Hepatocyte (in vitro differentiated cells): ENCODE results near the gene ITGB2. TPM values are rescaled to one million over a fixed set of nuclear protein-coding genes. Genes with fewer than 3 reads are reported as not detected.

Experiments
- DNase-seq: peaks from one replicate; pipeline ENCODE4 v3.0.0-alpha.2; 2016; ENCODE audit warnings: low spot score
- H2AFZ ChIP-seq: fragments of 200-600 bp; sonication (generic); 2 replicates; pipeline ENCODE4 v1.6.0; 2016; ENCODE audit warnings: antibody characterized with exemption, mild to moderate bottlenecking
- H3K27ac ChIP-seq: fragments of 200-600 bp; sonication (generic); 2 replicates; pipeline ENCODE4 v1.5.1; 2016; ENCODE audit warnings: mild to moderate bottlenecking
- H3K27me3 ChIP-seq: fragments of 200-600 bp; sonication (generic); 2 replicates; pipeline ENCODE4 v1.6.1; 2016
- H3K36me3 ChIP-seq: fragments of 200-600 bp; sonication (generic); replicated peaks from 2 replicates; pipeline ENCODE4 v1.5.1; 2016; ENCODE audit warnings: low read depth; ENCODE audit not compliant: insufficient read depth
- H3K4me1 ChIP-seq: fragments of 200-600 bp; sonication (generic); 2 replicates; pipeline ENCODE4 v1.5.1; 2016; ENCODE audit warnings: mild to moderate bottlenecking, moderate library complexity; ENCODE audit not compliant: insufficient read depth
- H3K4me2 ChIP-seq: fragments of 200-600 bp; sonication (generic); 2 replicates; pipeline ENCODE4 v1.6.0; 2016
- H3K4me3 ChIP-seq: fragments of 200-600 bp; sonication (generic); 2 replicates; pipeline ENCODE4 v1.5.1; 2016; ENCODE audit warnings: mild to moderate bottlenecking
- H3K79me2 ChIP-seq: fragments of 200-600 bp; sonication (generic); 2 replicates; pipeline ENCODE4 v1.6.0; 2017; ENCODE audit warnings: mild to moderate bottlenecking
- H3K9me2 ChIP-seq: fragments of 200-600 bp; sonication (generic); replicated peaks from 2 replicates; pipeline ENCODE4 v1.6.0; 2017; ENCODE audit warnings: mild to moderate bottlenecking; ENCODE audit not compliant: insufficient read depth
- H3K9me3 ChIP-seq: fragments of 200-600 bp; sonication (generic); 2 replicates; pipeline ENCODE4 v1.5.1; 2016; ENCODE audit warnings: low read depth, mild to moderate bottlenecking
- H4K20me1 ChIP-seq: fragments of 200-600 bp; sonication (generic); 2 replicates; pipeline ENCODE4 v1.6.0; 2016; ENCODE audit warnings: mild to moderate bottlenecking; ENCODE audit not compliant: insufficient read depth, poor library complexity, severe bottlenecking
- EZH2 ChIP-seq: fragments of 200-600 bp; sonication (generic); IDR thresholded peaks from 2 replicates; pipeline ENCODE4 v1.6.1; 2016; ENCODE audit warnings: antibody characterized with exemption, mild to moderate bottlenecking, borderline replicate concordance
- EZH2phosphoT487 ChIP-seq: fragments of 200-600 bp; sonication (generic); IDR thresholded peaks from one replicate; pipeline ENCODE4 v1.6.1; 2018; ENCODE audit warnings: antibody characterized with exemption, mild to moderate bottlenecking, low read depth, moderate library complexity; ENCODE audit not compliant: unreplicated experiment, severe bottlenecking
- WGBS: methylation state at CpG from one replicate; pipeline ENCODE4 v1.1.6; 2016; ENCODE audit warnings: low lambda C conversion rate; ENCODE audit errors: missing lambda C conversion rate; 5-methylcytosine and 5-hydroxymethylcytosine counted together
- polyA plus RNA-seq: library from polyadenylated mRNA; unstranded; fragments of >200 nt; fragmentation: Nextera tagmentation; extraction: Ambion mirVana; gene quantifications from 2 replicates; pipeline ENCODE4 v1.2.1, GENCODE V29; 2016
- total RNA-seq: library from RNA; depleted of rRNA; stranded (reverse); fragments of >200 nt; gene quantifications from 2 replicates; pipeline ENCODE4 v1.2.3, GENCODE V29; 2014
- TF ChIP-seq, protein P1 (sequence below): fragments of 200-600 bp; sonication (generic); IDR thresholded peaks from 2 replicates; pipeline ENCODE4 v1.5.1; 2016; ENCODE audit warnings: antibody characterized with exemption, mild to moderate bottlenecking; ENCODE audit not compliant: poor library complexity

The ITGB2 gene
- total and polyA plus RNA-seq, 2 experiments from 2014 or later, result 3.8 to 4.2 TPM

DNA sequence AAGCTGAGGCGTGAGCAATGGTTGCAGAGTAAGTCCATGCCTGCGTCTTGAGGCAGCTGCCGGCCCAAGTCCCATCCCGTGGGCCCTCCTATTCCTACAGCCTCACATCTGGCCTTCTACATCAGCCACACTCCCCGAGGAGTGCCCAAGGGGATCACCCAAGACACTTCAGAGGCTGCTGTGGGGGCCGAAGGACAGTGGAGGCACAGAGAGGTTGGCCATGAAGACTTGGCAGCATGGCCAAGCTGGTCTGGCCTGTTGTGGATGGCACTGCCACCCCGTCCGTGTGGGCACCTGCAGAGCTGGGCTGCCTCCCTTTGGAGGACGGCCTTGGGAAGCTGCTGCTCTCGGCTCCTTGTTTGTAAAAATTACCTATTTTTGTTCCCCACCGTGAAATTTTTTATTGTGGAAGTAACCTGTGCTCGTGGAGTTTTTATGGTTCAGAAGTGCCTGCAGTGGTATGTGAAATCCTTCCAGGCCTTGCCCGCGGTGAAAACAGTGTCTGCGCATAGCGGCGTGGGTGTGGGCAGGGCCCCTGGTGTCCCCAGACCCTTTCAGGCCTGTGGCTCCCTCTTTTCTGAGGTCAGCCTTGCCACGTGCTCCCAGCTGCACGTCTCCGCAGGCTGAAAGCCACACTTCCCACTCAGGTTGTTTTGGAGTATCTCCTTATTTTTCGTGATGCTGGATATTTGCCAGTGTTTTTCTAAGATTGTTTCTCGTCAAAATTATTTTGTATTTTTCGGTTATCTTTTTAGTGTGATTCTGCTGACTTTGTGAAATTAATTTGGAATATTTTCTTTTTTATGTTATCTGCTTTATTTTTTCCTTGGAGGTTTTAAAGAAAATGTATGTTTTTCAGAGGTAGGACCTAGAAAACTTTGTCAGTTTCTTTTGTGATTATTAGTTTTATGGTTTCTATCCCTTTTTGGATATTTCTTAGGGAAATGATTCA lies 39.7 kb upstream of the ITGB2 start:
- no peak overlapping the region for H3K27ac ChIP-seq
- no peaks in the 10 kb centered on the region for H3K9me2 ChIP-seq
- H2AFZ ChIP-seq, result no peak overlapping the region
- H3K79me2 ChIP-seq, result peaks cover 20% of the 10 kb centered on the region
- peaks cover 8% of the 10 kb centered on the region for H3K4me1 ChIP-seq
- H3K4me3 ChIP-seq, result no peak overlapping the region
- no peaks in the 10 kb centered on the region for H3K9me3 ChIP-seq
- no peaks in the 10 kb centered on the region for H3K36me3 ChIP-seq
- no peak overlapping the region for H3K4me2 ChIP-seq
- TF ChIP-seq EZH2phosphoT487, result no peak
- H3K27me3 ChIP-seq, result no peaks in the 10 kb centered on the region
- H4K20me1 ChIP-seq, result no peaks in the 10 kb centered on the region
- DNase-seq, result no peak
- WGBS, result 97% methylated on average over 23 of the region's 23 CpGs

DNA sequence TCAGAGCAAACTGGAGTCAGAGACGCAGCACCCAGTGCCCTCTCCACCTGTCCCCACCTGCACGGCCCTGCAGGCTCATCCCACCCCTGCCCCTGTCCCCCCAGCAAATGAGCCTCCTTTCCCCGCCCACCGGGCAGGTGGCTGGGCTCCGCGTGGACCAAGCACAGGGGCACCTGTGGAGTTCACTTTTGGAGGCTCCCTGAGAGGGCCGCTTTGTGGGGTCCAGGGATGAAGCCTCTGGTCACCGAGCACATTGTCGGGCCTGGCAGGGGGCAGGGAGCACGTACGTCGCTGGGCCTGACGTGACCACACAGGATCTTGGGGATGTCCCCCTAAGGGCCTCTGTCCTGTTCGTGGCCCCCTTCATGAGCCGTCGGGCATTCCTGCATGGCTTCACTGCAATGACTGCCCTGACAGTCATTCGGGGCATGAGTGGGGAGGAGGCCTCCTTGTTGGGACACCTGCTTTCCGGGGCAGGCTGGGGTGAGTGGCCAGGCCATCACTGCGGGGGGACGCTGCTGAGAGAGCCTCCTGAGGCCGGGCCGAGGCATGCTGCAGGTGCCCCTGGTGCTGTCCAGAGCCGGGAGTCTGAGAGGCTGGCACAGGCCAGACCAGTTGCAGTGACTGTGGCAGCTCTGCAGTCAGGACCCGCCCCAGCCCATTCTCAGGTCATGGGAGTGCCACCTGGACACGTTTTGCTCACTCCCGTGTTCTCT lies 38.8 kb upstream of the ITGB2 start:
- H4K20me1 ChIP-seq, result no peaks in the 10 kb centered on the region
- no peak overlapping the region for H3K4me3 ChIP-seq
- DNase-seq, result no peak
- no peaks in the 10 kb centered on the region for H3K36me3 ChIP-seq
- H2AFZ ChIP-seq, result no peak overlapping the region
- H3K9me3 ChIP-seq, result no peaks in the 10 kb centered on the region
- H3K27me3 ChIP-seq, result no peaks in the 10 kb centered on the region
- H3K9me2 ChIP-seq, result no peaks in the 10 kb centered on the region
- TF ChIP-seq, protein P1, sequence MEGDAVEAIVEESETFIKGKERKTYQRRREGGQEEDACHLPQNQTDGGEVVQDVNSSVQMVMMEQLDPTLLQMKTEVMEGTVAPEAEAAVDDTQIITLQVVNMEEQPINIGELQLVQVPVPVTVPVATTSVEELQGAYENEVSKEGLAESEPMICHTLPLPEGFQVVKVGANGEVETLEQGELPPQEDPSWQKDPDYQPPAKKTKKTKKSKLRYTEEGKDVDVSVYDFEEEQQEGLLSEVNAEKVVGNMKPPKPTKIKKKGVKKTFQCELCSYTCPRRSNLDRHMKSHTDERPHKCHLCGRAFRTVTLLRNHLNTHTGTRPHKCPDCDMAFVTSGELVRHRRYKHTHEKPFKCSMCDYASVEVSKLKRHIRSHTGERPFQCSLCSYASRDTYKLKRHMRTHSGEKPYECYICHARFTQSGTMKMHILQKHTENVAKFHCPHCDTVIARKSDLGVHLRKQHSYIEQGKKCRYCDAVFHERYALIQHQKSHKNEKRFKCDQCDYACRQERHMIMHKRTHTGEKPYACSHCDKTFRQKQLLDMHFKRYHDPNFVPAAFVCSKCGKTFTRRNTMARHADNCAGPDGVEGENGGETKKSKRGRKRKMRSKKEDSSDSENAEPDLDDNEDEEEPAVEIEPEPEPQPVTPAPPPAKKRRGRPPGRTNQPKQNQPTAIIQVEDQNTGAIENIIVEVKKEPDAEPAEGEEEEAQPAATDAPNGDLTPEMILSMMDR, result no peak
- no peak for TF ChIP-seq EZH2
- no peak for TF ChIP-seq EZH2phosphoT487
- no peak overlapping the region for H3K4me2 ChIP-seq
- H3K79me2 ChIP-seq, result peaks cover 20% of the 10 kb centered on the region
- 98% methylated on average over 26 of the region's 26 CpGs for WGBS
- no peak overlapping the region for H3K27ac ChIP-seq
- H3K4me1 ChIP-seq, result peaks cover 8% of the 10 kb centered on the region

DNA sequence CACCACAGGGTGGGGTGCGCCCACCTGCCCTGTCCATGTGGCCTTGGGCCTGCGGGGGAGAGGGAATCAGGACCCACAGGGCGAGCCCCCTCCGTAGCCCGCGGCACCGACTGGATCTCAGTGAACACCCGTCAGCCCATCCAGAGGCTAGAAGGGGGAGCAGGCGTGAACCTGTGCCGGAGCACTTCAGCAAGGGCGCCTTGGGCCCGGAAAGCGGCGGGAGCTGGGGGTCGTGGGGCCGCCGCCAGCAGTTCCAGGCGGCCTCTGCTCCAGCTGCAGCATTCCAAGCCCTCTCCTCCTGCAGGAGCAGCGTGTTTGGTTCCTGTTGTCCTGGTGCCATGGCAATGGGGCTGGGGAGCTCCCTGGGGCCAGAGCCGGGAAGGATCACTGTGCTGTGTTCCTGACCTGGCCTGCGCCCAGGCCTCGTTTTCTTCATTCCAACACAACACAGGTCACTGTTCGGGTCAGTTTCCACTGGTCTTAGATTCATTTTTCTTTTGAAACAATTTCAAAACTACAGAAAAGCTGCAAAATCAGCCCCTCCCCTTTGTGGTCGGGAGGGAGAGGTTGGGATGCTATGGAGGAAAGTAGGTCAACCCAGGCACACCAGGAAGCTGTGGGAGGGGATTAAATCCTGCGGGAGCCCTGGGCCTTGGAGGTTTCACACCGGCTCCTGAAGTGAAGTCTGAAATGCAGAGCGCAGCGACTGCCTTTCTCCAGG lies 37.9 kb upstream of the ITGB2 start:
- 78% methylated on average over 28 of the region's 28 CpGs for WGBS
- DNase-seq, result peak; percentile 50
- Histone ChIP-seq H2AFZ (no peak overlapping the region), H3K27ac (no peak overlapping the region), H3K4me2 (no peak overlapping the region), H3K4me1 (peaks cover 8% of the 10 kb centered on the region), H3K4me3 (no peak overlapping the region), H3K9me3 (no peaks in the 10 kb centered on the region), H3K9me2 (no peaks in the 10 kb centered on the region), H3K79me2 (peaks cover 21% of the 10 kb centered on the region), H3K36me3 (no peaks in the 10 kb centered on the region), H3K27me3 (no peaks in the 10 kb centered on the region), H4K20me1 (no peaks in the 10 kb centered on the region)
- no peak for TF ChIP-seq EZH2
- TF ChIP-seq, protein P1, result no peak
- no peak for TF ChIP-seq EZH2phosphoT487
